Motor neuron (in vitro differentiated cells): ENCODE data around the gene TMEM170B. TPM values are rescaled to one million over a fixed set of nuclear protein-coding genes. Genes with fewer than 3 reads are reported as not detected.
A peak's percentile ranks its signal among the peaks of the same experiment; 100 is the strongest.

Source experiments
- ATAC-seq, 8 experiments: fragments of 200-7000 bp; cut with Tn5 transposase; replicated peaks in 6 of 8; 2 replicates each; pipeline ENCODE4 v1.8.0; 2021; ENCODE audit warnings: mild to moderate bottlenecking in 8 of 8, moderate library complexity in 8 of 8
- H3K27ac ChIP-seq, 2 donors: fragments of 250-450 bp; sonication (Bioruptor Pico); 2 replicates each; pipeline ENCODE4 v1.9.0; 2021; ENCODE audit warnings: antibody characterized with exemption in 2 of 2, mild to moderate bottlenecking in 2 of 2, moderate library complexity in 1 of 2
- H3K4me1 ChIP-seq, 2 donors: fragments of 250-450 bp; sonication (Bioruptor Pico); replicated peaks in 1 of 2; 2 replicates each; pipeline ENCODE4 v1.6.1; 2021; ENCODE audit warnings: antibody characterized with exemption in 2 of 2, mild to moderate bottlenecking in 2 of 2, moderate library complexity in 1 of 2
- H3K4me3 ChIP-seq, 5 donors: fragments of 250-450 bp; sonication (Bioruptor Pico); 2 replicates each; pipeline ENCODE4 v1.9.0; 2021; ENCODE audit warnings: antibody characterized with exemption in 5 of 5, mild to moderate bottlenecking in 5 of 5, moderate library complexity in 4 of 5
- WGBS, 10 experiments: fragments of 450-650 bp; shearing (Covaris generic); methylation state at CpG; one replicate each; pipeline ENCODE4 v1.0.0; 2022; 5-methylcytosine and 5-hydroxymethylcytosine counted together
- in situ Hi-C, 9 experiments: fragments of 400-800 bp; cut with MboI; loops; one replicate each; pipeline ENCODE4 v1.15.0; 2021; ENCODE audit warnings: low sequenced_read_pairs in 9 of 9, low pct_unique_long_range_greater_than_20kb in 2 of 9; ENCODE audit not compliant: unreplicated experiment in 9 of 9
- total RNA-seq, 8 experiments: library from RNA; unstranded; fragments of 300-600 nt; gene quantifications; 2 replicates each; pipeline versions ENCODE4 v1.2.3 to v1.2.4, GENCODE V29; 2022

TMEM170B gene
- total RNA-seq, 8 experiments from 2014 or later, result 1.0 to 24.1 (median 20.4) TPM

DNA sequence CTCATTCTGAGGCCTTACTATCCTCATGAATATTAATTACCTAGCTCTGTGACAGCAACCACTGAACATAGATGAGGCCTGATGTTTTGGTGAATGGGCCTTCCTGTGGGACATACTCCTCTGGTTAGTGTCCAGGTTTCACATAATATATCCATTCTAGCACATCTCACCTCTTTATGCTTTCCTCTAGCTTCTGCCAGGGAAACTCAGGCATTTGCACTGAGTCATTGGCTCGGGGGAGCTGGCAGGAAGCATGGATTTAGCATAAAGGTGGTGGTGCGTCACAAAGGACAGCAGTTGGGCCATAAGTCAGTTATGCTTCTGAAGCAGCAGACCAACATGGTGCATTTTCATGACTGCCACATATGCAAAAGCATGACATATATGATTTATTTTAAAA, 37.5 kb upstream of the TMEM170B start:
- Histone ChIP-seq H3K4me1 (peaks cover 0 to 4% of the 10 kb centered on the region in 2 donors), H3K4me3 (no peak overlapping the region), H3K27ac (no peak overlapping the region)
- peak in 2 of 8 experiments; percentile 66 to 80 for ATAC-seq
- in situ Hi-C loops, result no loop called here
- WGBS, 10 experiments, result 0 to 83% (median 74%) methylated on average over 1 to 2 of the region's 2 CpGs; no CpG with 5 or more reads in 5 of the 10 experiments

DNA sequence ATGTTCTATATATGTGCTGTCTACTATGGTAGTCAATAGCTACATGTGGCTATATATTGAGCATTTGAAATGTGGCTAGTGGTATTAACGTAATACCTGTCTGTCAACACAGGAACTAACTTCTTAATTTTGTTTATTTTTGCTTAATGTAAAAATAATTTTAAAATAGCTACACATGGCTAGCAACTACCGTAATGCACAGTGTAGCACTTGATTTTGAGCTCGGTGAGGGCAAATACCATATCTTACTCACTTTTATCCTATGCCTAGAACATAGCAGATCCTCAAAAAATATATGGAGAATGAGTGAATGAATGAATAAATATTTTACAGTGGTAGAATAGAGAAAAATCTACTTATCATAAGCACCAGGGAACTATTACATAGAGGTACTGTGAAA, 28.1 kb upstream of the TMEM170B start:
- ATAC-seq, result no peak

DNA sequence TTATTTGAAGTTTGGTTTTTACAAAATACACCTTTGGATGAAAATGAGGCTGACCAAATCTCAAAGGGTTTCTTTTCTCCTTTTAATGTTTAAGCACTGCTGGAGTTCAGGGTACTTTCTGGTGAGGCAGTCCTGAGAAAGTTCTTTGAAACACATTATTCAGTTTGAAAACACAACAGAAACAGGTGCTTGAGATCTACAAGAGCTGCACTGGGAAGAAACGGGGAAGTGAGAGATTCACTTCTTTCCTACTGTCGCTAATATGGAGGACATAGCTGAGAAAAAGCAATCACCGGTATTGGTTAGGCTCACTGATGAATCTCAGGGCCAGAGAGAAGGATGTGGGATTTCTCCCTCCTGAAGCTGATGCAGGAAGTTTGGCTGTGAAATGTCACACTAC, 22.9 kb upstream of the TMEM170B start:
- in situ Hi-C loops, result no loop called here
- Histone ChIP-seq H3K4me3 (no peak overlapping the region), H3K4me1 (no peaks in the 10 kb centered on the region), H3K27ac (no peak overlapping the region)
- 67 to 100% (median 100%) methylated on average over 1 to 3 of the region's 3 CpGs; no CpG with 5 or more reads in 1 of the 10 experiments for WGBS, 10 experiments
- no peak for ATAC-seq

More for the DNA sequence above, 28.1 kb upstream of the TMEM170B start:
- Histone ChIP-seq H3K4me1 (no peaks in the 10 kb centered on the region), H3K27ac (no peak overlapping the region), H3K4me3 (no peak overlapping the region)
- in situ Hi-C loops, result no loop called here
- 56 to 100% (median 92%) methylated on average over 1 to 3 of the region's 3 CpGs for WGBS, 10 experiments

DNA sequence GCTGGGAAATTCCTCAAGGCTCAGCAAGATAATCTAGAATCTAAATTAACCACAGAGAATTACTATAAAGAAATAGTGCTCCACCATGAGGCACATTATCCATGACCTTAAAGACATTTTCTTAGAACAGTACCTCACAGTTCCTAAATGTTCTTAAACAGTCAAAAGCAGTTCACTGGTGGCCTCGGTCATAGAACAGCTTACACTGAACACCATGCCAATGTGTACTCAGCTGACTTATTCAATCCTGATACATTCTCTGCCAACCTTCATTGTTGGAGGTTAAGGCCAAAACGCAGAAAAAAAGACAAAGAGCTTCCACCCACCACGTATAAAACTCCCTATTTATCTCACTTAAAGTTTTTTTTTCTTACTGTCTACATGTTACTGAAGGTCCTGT, 21.8 kb upstream of the TMEM170B start:
- ATAC-seq, result peak in 2 of 8 experiments; percentile 57 to 62
- H3K27ac ChIP-seq, result no peak overlapping the region
- 23 to 79% (median 65%) methylated on average over 2 to 3 of the region's 3 CpGs; no CpG with 5 or more reads in 3 of the 10 experiments for WGBS, 10 experiments
- no peaks in the 10 kb centered on the region for H3K4me1 ChIP-seq
- in situ Hi-C loops, result no loop called here
- H3K4me3 ChIP-seq, result no peak overlapping the region

DNA sequence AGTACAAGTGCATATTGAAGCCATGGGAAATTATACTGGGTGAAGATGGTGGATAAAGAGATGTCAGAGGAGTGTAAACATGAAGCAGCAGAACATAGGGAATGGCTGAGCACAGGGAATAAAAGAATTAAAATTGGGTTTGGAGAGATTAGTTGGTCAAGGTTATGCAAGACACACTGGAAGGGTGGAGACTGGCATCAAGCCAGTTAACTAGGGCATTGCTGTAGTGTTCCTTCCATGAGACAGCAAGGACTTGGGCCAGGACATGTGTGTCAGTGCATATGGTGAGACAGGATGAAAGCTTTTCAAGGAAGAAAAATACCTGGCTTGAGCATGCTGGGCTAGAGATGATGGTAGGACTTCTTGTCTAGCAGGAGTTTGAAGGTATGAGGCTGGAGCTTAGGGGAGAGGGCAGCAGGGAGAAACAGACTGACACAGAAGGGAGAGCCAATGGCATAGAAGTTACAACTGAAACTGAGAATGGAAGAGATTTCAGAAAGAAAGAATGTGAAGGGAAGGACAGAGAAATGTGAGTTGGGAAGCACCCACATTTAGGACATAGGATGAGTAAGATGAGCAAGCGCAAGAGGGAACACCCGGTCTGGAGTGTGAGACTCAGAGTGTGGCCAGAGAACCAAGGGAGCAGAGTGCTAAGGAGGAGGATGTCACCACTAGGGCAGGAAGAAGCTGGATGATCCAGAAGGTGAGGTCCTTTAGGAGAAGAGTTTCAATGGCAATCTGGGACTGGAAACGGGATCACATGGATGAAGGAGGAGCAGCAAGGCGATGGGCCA, 14.5 kb upstream of the TMEM170B start:
- ATAC-seq, result peak in 2 of 8 experiments; percentile 73 to 74
- in situ Hi-C loops, result no loop called here

DNA sequence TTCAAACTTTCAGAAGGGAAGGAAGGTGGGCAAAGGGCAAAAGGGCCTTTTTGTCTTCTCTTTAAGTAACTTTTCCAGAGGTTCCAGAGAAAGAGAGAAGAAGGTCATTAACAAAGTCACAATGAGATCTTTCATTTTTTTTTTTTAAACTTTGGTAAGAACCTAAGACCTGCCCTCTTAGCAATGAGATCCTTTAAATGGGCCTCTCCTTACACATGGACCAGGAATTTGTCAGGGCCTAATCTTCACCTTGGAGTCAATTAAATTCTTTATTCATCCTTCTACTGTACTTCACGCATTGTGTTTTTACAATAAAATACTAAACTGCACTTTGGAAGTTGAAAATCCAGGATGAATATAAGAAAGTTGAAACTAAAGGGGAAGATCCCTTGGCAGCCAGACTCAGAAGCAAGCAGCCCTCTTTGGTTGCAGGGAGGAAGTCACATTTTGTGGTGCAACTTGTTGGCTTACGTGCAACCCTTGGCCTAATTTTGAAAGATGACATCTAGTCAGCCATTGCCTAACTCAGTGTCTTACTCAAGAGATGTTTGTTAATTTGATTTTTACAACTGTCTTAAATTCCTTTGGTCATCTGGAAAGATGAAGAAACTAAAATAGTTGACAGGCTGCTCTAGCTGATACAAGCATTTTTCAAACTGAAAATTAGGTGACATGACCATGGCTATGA, 11.9 kb upstream of the TMEM170B start:
- Histone ChIP-seq H3K4me3 (no peak overlapping the region), H3K27ac (no peak overlapping the region), H3K4me1 (no peaks in the 10 kb centered on the region)
- ATAC-seq, result no peak
- in situ Hi-C loops, result no loop called here
- 25 to 100% (median 91%) methylated on average over 1 to 2 of the region's 2 CpGs; no CpG with 5 or more reads in 2 of the 10 experiments for WGBS, 10 experiments

More for the DNA sequence above, 14.5 kb upstream of the TMEM170B start:
- Histone ChIP-seq H3K4me1 (no peaks in the 10 kb centered on the region), H3K4me3 (no peak overlapping the region), H3K27ac (no peak overlapping the region)
- 85 to 100% (median 94%) methylated on average over 1 to 4 of the region's 4 CpGs for WGBS, 10 experiments

DNA sequence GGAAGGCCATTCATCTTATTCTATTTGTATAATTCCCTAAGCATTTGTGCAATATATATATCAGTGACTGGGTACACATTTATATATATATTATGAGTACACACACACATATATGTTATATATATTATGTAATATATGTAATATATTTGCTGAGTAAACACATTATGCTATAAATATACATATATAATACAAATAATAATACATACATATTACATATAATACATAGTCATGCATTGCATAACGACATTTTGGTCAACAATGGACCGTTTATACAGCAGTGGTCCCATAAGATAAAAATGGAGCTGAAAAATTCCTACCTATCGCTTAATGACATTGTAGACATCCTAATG, 11.4 kb upstream of the TMEM170B start:
- ATAC-seq, result no peak
- in situ Hi-C loops, result no loop called here
- Histone ChIP-seq H3K4me3 (no peak overlapping the region), H3K4me1 (no peaks in the 10 kb centered on the region), H3K27ac (no peak overlapping the region)
- 21 to 88% (median 73%) methylated on average over 2 to 3 of the region's 3 CpGs; no CpG with 5 or more reads in 2 of the 10 experiments for WGBS, 10 experiments

DNA sequence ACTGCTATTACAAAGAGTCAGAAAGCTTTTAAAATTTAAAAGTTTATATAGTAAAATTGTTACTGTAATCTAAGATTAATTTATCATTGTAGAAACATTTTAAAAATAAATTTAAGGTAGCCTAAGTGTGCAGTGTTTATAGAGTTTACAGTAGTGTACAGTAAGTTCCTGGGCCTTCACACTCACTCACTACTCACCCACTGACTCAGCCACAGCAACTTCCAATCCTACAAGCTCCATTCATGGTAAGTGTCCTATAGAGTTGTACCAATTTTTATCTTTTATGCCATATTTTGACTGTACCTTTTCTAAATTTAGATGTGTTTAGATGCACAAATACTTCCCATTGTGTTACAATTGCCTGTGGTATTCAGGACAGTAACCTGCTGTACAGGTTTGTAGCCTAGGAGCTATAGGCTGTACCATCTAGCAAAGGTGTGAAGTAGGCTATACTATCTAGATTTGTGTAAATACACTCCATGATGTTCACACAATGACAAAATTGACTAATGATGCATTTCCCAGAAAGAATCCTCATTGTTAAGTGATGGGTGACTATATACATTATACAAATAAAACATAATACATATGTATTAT, 10.2 kb upstream of the TMEM170B start:
- Histone ChIP-seq H3K4me1 (no peaks in the 10 kb centered on the region), H3K4me3 (no peak overlapping the region), H3K27ac (no peak overlapping the region)
- ATAC-seq, result no peak
- in situ Hi-C loops, result no loop called here

DNA sequence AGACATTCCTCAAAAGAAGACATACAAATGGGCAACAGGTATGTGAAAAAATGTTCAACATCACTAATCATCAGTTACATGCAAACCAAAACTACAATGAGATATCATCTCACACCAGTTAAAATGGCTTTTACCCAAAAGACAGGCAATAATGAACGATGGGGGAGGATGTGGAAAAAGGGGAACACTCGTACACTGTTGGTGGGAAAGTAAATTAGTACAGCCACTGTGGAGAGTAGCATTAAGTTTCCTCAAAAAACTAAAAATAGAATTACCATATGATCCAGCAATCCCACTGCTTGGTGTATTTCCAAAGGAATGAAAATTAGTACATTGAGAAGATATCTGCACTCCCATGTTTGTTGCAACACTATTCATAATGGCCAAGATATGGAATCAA, 8.6 kb upstream of the TMEM170B start:
- no peak overlapping the region for H3K27ac ChIP-seq
- 25 to 100% (median 85%) methylated on average over 1 to 2 of the region's 2 CpGs; no CpG with 5 or more reads in 2 of the 10 experiments for WGBS, 10 experiments
- H3K4me1 ChIP-seq, result no peaks in the 10 kb centered on the region
- in situ Hi-C loops, result no loop called here
- ATAC-seq, result no peak
- no peak overlapping the region for H3K4me3 ChIP-seq

DNA sequence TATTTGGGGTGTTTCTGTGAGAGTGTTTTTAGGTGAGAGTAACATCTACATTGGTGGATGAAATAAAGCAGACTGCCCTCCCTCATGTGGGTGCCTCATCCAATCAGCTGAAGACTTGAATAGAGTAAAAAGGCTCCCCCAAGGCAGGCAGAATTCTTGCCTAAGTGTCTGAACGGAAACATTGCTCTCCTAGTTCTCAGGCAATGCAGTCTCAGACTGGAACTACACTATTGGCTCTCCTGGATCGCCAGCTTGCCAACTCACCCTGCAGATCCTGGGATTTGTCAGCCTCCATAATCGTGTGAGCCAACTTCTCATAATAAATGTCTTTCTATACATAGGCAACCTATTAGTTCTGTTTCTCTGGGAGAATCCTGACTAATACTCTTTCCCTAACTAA, 5.5 kb upstream of the TMEM170B start:
- peaks cover 0 to 2% of the 10 kb centered on the region in 2 donors for H3K4me1 ChIP-seq
- no peak overlapping the region for H3K4me3 ChIP-seq
- no peak for ATAC-seq
- WGBS, 10 experiments, result 0 to 100% (median 48%) methylated on average over 1 to 3 of the region's 3 CpGs; no CpG with 5 or more reads in 4 of the 10 experiments
- in situ Hi-C loops, result no loop called here
- no peak overlapping the region for H3K27ac ChIP-seq

DNA sequence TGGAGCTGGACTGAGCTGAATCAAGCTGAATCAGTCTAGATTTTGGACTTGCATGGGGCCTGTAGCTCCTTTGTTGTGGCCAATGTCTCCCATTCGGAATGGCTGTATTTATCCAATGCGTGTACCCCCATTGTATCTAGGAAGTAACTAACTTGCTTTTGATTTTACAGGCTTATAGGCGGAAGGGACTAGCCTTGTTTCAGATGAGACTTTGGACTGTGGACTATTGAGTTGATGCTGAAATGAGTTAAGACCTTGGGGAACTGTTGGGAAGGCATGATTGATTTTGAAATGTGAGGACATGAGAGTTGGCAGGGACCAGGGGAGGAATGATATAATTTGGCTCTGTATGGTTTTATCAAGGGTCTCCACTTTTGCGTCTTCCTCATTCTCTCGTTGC, 3.0 kb upstream of the TMEM170B start:
- in situ Hi-C loops, result no loop called here
- Histone ChIP-seq H3K4me3 (no peak overlapping the region), H3K27ac (no peak overlapping the region), H3K4me1 (peaks cover 0 to 2% of the 10 kb centered on the region in 2 donors)
- WGBS, 10 experiments, result 56 to 100% (median 94%) methylated on average over 1 to 5 of the region's 5 CpGs; no CpG with 5 or more reads in 1 of the 10 experiments
- no peak for ATAC-seq

DNA sequence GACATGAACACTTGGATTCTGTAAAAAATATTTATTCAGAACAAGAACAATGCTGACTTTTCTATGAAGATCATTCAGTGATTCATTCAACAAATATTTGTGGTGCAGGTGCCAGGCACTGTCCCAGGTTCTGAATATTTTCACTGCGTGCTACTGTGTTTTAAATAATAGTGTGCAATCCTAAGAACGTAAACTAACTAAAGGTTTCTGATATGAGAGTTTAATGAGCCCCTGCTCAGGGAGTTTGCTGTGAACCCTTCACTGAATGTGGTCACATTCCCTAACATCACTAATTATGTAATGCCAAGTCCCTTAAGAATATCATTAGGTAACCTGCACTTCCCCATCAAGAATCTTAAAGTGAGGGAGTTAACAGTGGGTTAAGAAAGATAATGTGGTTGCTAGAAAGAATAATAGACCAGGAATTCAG, 1.7 kb upstream of the TMEM170B start:
- Histone ChIP-seq H3K27ac (no peak overlapping the region), H3K4me3 (no peak overlapping the region)
- 0 to 67% (median 58%) methylated on average over 1 to 2 of the region's 2 CpGs; no CpG with 5 or more reads in 3 of the 10 experiments for WGBS, 10 experiments

DNA sequence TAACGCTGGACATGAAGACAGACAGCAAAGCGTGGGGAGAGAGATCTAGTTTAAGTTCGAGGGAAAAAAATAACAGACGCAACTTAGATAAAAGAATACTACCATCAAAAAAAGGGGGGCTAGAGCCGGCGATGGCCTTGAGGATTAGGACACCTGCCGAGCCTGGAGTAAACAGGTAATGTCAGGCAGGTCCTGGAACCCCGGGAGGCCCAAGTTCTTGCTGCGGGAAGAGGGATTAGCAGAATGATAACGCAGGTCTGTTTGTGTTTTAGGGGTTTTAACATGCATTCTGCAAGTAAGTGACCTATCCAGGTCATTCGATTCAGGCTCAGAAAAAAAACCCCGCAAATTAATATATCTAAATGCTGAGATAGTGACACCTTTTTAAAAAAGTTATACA, 754 bp upstream of the TMEM170B start:
- peak overlapping the region; percentile 60 to 78 (median 64) for H3K4me3 ChIP-seq
- 0 to 18% (median 5%) methylated on average over 2 to 11 of the region's 12 CpGs for WGBS, 10 experiments
- H3K27ac ChIP-seq, result peak overlapping the region in 1 of 2 donors; percentile 38
- peaks cover 0 to 2% of the 10 kb centered on the region in 2 donors for H3K4me1 ChIP-seq
- no peak for ATAC-seq
- in situ Hi-C loops, result no loop called here

More for the DNA sequence above, 1.7 kb upstream of the TMEM170B start:
- peaks cover 0 to 2% of the 10 kb centered on the region in 2 donors for H3K4me1 ChIP-seq
- no peak for ATAC-seq
- in situ Hi-C loops, result no loop called here
